SK-N-SH (cell line): Measurements from ENCODE around the gene DAGLA. TPM values are rescaled to one million over a fixed set of nuclear protein-coding genes. Genes with fewer than 3 reads are reported as not detected.

Experiments
- CTCF ChIA-PET: fragments of 300-600, 350-600 bp; formaldehyde crosslinking; extraction: SDS; loops from one replicate; lab custom pipeline; 2021; lab: Yijun Ruan, JAX
- POLR2A ChIA-PET: fragments of 350-600 bp; sonication (Branson Sonifier 250); formaldehyde crosslinking; extraction: SDS; loops from one replicate; lab custom pipeline; 2020; ENCODE audit warnings: antibody characterized with exemption, inconsistent platforms; lab: Yijun Ruan, JAX
- DNase-seq: peaks from one replicate; pipeline ENCODE4 v3.0.0; 2012
- H2AFZ ChIP-seq: fragments of 200-600 bp; sonication (generic); 2 replicates; pipeline ENCODE4 v1.8.1; 2016; ENCODE audit warnings: antibody characterized with exemption, mild to moderate bottlenecking, low read depth
- H3F3A ChIP-seq: fragments of 200-600 bp; sonication (generic); replicated peaks from 2 replicates; pipeline ENCODE3; 2016; ENCODE audit warnings: antibody characterized with exemption, mild to moderate bottlenecking; ENCODE audit not compliant: insufficient read depth
- H3K27ac ChIP-seq, 2 experiments: fragments of 200-500 bp in 1 of 2; fragments of 200-600 bp in 1 of 2; sonication (Bioruptor generic) in 1 of 2; sonication (generic), shearing (Covaris generic) in 1 of 2; 2 replicates each; pipeline versions ENCODE4 v1.5.1 to v1.6.1; 2014 to 2016; ENCODE audit warnings: low read depth in 2 of 2, inconsistent platforms in 1 of 2, low read length in 1 of 2, mild to moderate bottlenecking in 1 of 2, mixed read lengths in 1 of 2
- H3K27me3 ChIP-seq: fragments of 200-600 bp; sonication (generic), shearing (Covaris generic); 2 replicates; pipeline ENCODE4 v1.6.1; 2016; ENCODE audit warnings: mixed run types; ENCODE audit not compliant: insufficient read depth
- H3K36me3 ChIP-seq, 2 experiments: fragments of 200-500 bp in 1 of 2; fragments of 200-600 bp in 1 of 2; sonication (Bioruptor generic) in 1 of 2; sonication (generic) in 1 of 2; replicated peaks in 1 of 2; 2 replicates each; pipeline versions ENCODE3 to v1.5.1; 2014 to 2016; ENCODE audit warnings: low read length in 1 of 2, mild to moderate bottlenecking in 1 of 2; ENCODE audit not compliant: insufficient read depth in 2 of 2, control insufficient read depth in 1 of 2
- H3K4me1 ChIP-seq, 2 experiments: fragments of 200-500 bp in 1 of 2; fragments of 200-600 bp in 1 of 2; sonication (Bioruptor generic) in 1 of 2; sonication (generic), shearing (Covaris generic) in 1 of 2; 2 replicates each; pipeline versions ENCODE4 v1.5.1 to v1.6.1; 2014 to 2016; ENCODE audit warnings: low read depth in 1 of 2, low read length in 1 of 2, mixed run types in 1 of 2; ENCODE audit not compliant: insufficient read depth in 2 of 2, control insufficient read depth in 1 of 2
- H3K4me2 ChIP-seq: fragments of 200-600 bp; sonication (generic), shearing (Covaris generic); 2 replicates; pipeline ENCODE4 v1.6.1; 2017; ENCODE audit warnings: mixed run types
- H3K4me3 ChIP-seq, 2 experiments: fragments of 200-500 bp in 1 of 2; fragments of 200-600 bp in 1 of 2; sonication (Bioruptor generic) in 1 of 2; sonication (generic), shearing (Covaris generic) in 1 of 2; 2 replicates each; pipeline versions ENCODE4 v1.5.1 to v1.8.1; 2014 to 2016; ENCODE audit warnings: low read depth in 2 of 2, inconsistent platforms in 1 of 2, low read length in 1 of 2, mild to moderate bottlenecking in 1 of 2, mixed read lengths in 1 of 2, moderate library complexity in 1 of 2
- H3K79me2 ChIP-seq: fragments of 200-600 bp; sonication (generic); 2 replicates; pipeline ENCODE4 v1.8.1; 2017; ENCODE audit warnings: mild to moderate bottlenecking; ENCODE audit not compliant: insufficient read depth
- H3K9ac ChIP-seq: fragments of 200-600 bp; sonication (generic); 2 replicates; pipeline ENCODE4 v1.6.1; 2017; ENCODE audit warnings: mixed run types
- H3K9me2 ChIP-seq: fragments of 200-600 bp; sonication (generic); 2 replicates; pipeline ENCODE4 v1.6.1; 2017; ENCODE audit warnings: mixed run types
- H3K9me3 ChIP-seq: fragments of 200-600 bp; sonication (generic); 2 replicates; pipeline ENCODE4 v1.6.1; 2017; ENCODE audit warnings: mixed run types, mild to moderate bottlenecking, moderate library complexity
- H4K20me1 ChIP-seq: fragments of 200-600 bp; sonication (generic); 2 replicates; pipeline ENCODE4 v1.6.1; 2017; ENCODE audit warnings: mild to moderate bottlenecking, mixed run types; ENCODE audit not compliant: insufficient read depth
- CHD2 ChIP-seq: fragments of 150-350 bp; IDR thresholded peaks from 2 replicates; pipeline ENCODE4 v1.6.1; 2018; ENCODE audit warnings: low read length; ENCODE audit not compliant: partially characterized antibody
- EZH2phosphoT487 ChIP-seq: fragments of 200-600 bp; sonication (generic); IDR thresholded peaks from 2 replicates; pipeline ENCODE4 v1.6.1; 2017; ENCODE audit warnings: low read depth, mixed run types, mild to moderate bottlenecking, antibody characterized with exemption, moderate library complexity, borderline replicate concordance
- FOXM1 ChIP-seq: IDR thresholded peaks from 2 replicates; pipeline ENCODE4 v1.4.0; 2012; ENCODE audit warnings: low read depth, mild to moderate bottlenecking
- GABPA ChIP-seq: IDR thresholded peaks from 2 replicates; pipeline ENCODE4 v1.4.0; 2012; ENCODE audit warnings: low read depth, mild to moderate bottlenecking
- GATA2 ChIP-seq: sonication (generic); formaldehyde crosslinking; IDR thresholded peaks from 2 replicates; pipeline ENCODE4 v1.5.0; 2020; ENCODE audit warnings: mild to moderate bottlenecking, missing genetic modification reagents
- NRF1 ChIP-seq: IDR thresholded peaks from 2 replicates; pipeline ENCODE4 v1.6.1; 2012; ENCODE audit warnings: low read depth, mild to moderate bottlenecking, low read length
- RAD21 ChIP-seq: IDR thresholded peaks from 2 replicates; pipeline ENCODE4 v1.6.1; 2012; ENCODE audit warnings: mild to moderate bottlenecking, low read length
- REST ChIP-seq: IDR thresholded peaks from 2 replicates; pipeline ENCODE4 v1.6.1; 2012; ENCODE audit warnings: mild to moderate bottlenecking, low read depth, low read length, moderate library complexity
- TCF12 ChIP-seq: IDR thresholded peaks from 2 replicates; pipeline ENCODE4 v1.4.0; 2012
- USF1 ChIP-seq: IDR thresholded peaks from 2 replicates; pipeline ENCODE4 v1.4.0; 2012; ENCODE audit warnings: low read depth, borderline replicate concordance
- YY1 ChIP-seq: IDR thresholded peaks from 2 replicates; pipeline ENCODE4 v1.4.0; 2012; ENCODE audit warnings: low read depth, mild to moderate bottlenecking
- ZBTB33 ChIP-seq: IDR thresholded peaks from 2 replicates; pipeline ENCODE4 v1.4.0; 2012; ENCODE audit warnings: low read depth, borderline replicate concordance
- WGBS: methylation state at CpG from one replicate; pipeline ENCODE4 v1.1.6; 2017; ENCODE audit warnings: low lambda C conversion rate; 5-methylcytosine and 5-hydroxymethylcytosine counted together
- polyA plus RNA-seq, 3 experiments: library from polyadenylated mRNA; depleted of rRNA; stranded (reverse); fragments of >200 nt; gene quantifications; 2 replicates each; pipeline ENCODE4 v1.2.3, GENCODE V29; 2012

Gene DAGLA
- polyA plus RNA-seq, 1 of the 3 experiments (the other 2 are of a cell fraction): 3.3 TPM

GRCh38 chr11:61683961-61684869 is 4.0 kb downstream of the DAGLA start:
- Histone ChIP-seq H3K4me1 (peaks cover 0 to 18% of the 10 kb centered on the region in 2 experiments; a peak in 1 of 4 replicates), H3K4me3 (no peak overlapping the region), H3K4me2 (no peak overlapping the region), H3K79me2 (no peaks in the 10 kb centered on the region), H2AFZ (no peak overlapping the region), H3K9me2 (no peaks in the 10 kb centered on the region), H3K36me3 (no peaks in the 10 kb centered on the region), H3K27me3 (no peaks in the 10 kb centered on the region), H3K9ac (no peak overlapping the region), H3F3A (no peaks in the 10 kb centered on the region), H3K27ac (no peak overlapping the region), H4K20me1 (no peaks in the 10 kb centered on the region), H3K9me3 (no peaks in the 10 kb centered on the region)
- TF ChIP-seq REST (no peak), RAD21 (no peak), GATA2 (CRISPR knock-in tag) (no peak), EZH2phosphoT487 (no peak), NRF1 (no peak), GABPA (no peak)
- 77% methylated on average over 27 of the region's 27 CpGs for WGBS
- DNase-seq: no peak
- ChIA-PET POLR2A (no interaction called here), CTCF (interaction anchor here (0.8 to 2.7 kb wide), 10 partner anchors 9 to 103 kb away, joined by 3 to 20 read pairs (median 3); no protein-coding TSS in a partner anchor)

GRCh38 chr11:61684870-61685616 is 4.9 kb downstream of the DAGLA start:
- no peak overlapping the region for H2AFZ ChIP-seq
- DNase-seq: no peak
- H3K36me3 ChIP-seq: no peaks in the 10 kb centered on the region
- no peaks in the 10 kb centered on the region for H3F3A ChIP-seq
- peaks cover 0 to 14% of the 10 kb centered on the region in 2 experiments; a peak in 1 of 4 replicates for H3K4me1 ChIP-seq
- no peaks in the 10 kb centered on the region for H3K79me2 ChIP-seq
- no peak overlapping the region for H3K27ac ChIP-seq
- no peak overlapping the region for H3K9ac ChIP-seq
- H3K4me2 ChIP-seq: no peak overlapping the region
- no peaks in the 10 kb centered on the region for H4K20me1 ChIP-seq
- H3K9me3 ChIP-seq: no peaks in the 10 kb centered on the region
- H3K9me2 ChIP-seq: no peaks in the 10 kb centered on the region
- ChIA-PET POLR2A (no interaction called here), CTCF (interaction anchor here (2.7 kb wide), 1 partner anchor 48 kb away, joined by 20 read pairs; no protein-coding TSS in a partner anchor)
- 91% methylated on average over 14 of the region's 14 CpGs for WGBS
- H3K4me3 ChIP-seq: no peak overlapping the region
- no peaks in the 10 kb centered on the region for H3K27me3 ChIP-seq
- TF ChIP-seq USF1 (no peak), TCF12 (no peak), FOXM1 (no peak), ZBTB33 (no peak), REST (no peak), CHD2 (no peak), GABPA (no peak), YY1 (no peak)
